Stimulated activated CD4-positive, alpha-beta T cell treated with anti-CD3 and anti-CD28 coated beads, Interleukin-1b, Interleukin-23, amount 100 ng/mL, for 48 hours (primary cell): ENCODE data around the gene MGAT4A.
A peak's percentile ranks its signal among the peaks of the same experiment; 100 is the strongest.
"Not testable (repeated sequence)": the region's sequence is repeated elsewhere in the genome, so short reads cannot be mapped to it uniquely, and the experiment has no call there.

Source experiments
- DNase-seq: peaks from one replicate; pipeline ENCODE4 v3.0.0-alpha.2; 2020

The MGAT4A gene

DNA sequence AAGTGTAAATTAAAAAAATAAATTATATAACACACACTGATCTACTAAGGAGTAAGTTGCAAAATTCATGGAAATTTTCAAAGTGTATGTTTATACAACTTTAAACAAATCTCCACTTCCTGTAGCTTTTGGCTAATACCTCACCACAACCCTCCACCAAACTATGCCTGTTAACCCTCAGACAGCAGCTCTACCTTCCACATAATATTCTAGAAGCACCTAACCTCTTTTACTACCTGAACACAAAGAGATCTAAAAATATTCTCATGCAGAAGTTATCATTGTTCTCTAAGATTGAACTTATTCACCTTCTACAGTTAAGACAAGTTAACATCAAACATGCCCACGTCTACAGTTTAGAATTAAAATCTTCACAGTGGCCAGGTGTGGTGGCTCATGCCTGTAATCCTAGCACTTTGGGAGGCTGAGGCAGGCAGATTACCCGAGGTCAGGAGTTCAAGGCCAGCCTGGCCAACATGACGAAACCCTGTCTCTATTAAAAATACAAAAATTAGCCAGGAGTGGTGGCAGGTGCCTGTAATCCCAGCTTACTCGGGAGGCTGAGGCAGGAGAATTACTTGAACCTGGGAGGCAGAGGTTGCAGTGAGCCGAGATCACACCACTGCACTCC is 2.7 kb downstream of the MGAT4A start:
- DNase-seq: not testable (repeated sequence)

DNA sequence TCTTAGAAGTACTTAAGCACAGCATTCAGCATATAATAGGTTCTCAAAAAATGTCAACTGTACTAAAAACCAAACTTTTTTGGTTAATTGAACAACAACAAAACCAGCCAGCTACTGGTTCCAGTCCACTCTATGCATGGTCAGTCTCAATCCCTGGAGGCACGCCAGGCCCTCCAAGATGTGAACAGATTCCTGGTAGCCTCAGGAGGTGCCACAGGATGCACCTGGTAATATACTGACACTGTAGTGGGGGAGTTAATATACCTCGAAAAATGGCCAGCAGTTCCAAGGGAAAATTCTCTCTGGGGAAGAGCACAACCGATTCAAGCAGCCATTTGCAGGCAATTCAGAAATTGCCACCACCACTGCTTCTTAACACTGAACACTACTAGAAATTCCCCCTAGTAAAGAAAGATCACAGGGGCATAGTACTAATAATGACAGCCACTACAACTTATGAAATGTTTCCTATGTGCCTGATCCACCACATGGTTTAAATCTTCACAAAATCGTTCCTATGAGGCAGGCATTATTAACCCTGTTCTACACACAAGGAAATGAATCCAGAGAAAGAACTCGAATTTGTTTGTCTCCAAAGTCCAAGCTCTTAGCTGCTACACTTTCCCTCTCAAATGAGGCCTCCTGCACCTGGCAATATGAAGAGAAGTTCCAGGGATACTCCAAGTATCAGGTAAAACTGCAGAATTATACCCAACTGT is 3.4 kb downstream of the MGAT4A start:
- no peak for DNase-seq

DNA sequence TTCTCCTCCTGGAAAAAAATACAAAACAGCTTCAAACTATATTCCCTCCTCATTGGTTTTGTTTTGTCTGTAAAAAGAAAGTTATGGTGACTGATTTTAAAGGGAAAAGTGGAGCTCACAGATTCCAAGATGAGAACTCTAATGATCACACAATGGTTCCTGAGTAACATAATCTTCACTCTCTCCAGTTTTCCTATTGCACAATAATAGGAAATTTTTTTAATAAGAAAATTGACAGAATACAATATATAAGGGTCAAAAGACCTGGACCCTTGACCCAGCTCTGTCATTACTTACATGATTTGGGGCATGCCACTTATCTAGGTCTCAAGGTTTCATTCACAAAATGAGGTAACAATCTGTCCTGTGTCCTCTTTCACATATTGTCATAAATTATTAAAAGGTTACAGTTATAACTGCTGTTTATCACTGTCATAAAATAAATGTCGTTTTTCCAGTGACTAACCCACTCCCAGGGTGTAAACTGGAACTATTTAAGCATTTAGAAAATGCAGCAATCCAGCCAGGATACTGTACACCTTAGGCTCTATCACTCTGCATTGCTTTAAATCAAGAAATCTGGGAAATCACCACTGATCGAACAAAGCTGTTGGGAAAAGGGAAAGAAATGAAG is 4.1 kb downstream of the MGAT4A start:
- no peak for DNase-seq

DNA sequence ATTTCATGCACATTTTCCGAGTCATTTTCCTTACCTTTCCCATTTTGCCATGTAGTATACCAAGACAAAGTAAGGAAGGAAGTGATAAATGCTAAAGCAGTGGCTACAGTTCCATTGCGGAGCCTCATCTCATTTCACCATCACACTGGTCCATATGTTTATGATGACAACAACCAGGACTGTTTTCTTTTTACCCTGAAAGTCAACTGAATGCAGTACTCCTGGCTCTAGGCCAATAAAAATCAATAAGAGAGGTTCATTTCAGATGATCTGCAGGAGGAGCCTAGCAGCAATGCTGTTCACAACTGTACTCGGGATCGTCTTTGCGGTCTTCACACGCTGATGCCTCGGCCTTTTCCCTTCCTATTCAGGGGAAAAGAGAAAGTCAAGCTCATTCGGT is 4.7 kb downstream of the MGAT4A start:
- no peak for DNase-seq

DNA sequence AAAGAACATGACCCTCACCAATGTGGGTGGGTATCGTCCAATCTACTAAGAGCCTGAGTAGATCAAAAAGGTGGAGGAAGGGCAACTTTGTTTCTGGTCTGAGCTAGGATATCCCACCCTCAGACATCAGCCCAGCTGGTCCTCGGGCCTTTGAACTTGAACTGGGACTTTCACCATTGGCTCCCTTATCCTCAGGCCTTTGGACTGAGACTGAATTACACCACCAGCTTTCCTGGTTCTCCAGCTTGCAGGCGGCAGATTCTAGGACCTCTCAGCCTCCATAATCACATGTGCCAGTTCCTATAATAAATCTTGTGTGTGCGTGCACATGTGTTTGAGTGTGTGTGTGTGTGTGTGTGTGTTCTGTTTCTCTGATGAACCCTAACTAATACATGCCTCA is 10.6 kb downstream of the MGAT4A start:
- DNase-seq: no peak

DNA sequence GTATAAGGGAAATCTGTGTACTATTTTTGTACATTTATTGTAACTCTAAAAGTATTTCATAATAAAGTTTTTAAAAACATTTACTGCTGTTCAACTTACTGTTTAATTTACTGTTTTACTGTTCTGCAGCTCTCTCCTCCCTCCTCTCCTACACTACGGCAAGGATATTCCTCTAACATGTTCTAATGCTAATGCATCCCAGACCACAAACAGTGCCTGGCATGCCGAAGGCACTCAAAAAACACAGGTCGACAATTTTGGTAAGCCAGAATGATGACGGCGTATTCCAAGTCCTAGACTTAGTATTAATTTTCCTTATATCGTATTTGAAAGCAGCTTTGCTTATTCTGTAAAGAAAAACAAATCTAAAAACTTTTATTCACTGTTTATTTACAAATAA is 13.3 kb downstream of the MGAT4A start:
- DNase-seq: no peak

DNA sequence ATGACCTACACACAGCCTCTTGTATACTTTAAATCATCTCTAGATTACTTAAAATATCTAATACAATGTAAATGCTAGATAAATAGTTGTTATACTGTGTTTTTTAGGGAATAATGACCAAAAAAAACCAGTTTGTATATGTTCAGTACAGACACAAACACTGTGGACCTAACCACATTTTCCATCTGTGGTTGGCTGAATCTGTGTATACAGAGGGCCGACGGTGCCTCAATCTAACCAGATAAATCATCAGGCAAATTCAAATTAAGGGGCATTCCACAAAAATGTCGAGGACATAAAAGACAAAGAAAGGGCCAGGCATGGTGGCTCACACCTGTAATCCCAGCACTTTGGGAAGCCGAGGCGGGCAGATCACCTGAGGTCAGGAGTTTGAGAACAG is 14.1 kb downstream of the MGAT4A start:
- DNase-seq: no peak

DNA sequence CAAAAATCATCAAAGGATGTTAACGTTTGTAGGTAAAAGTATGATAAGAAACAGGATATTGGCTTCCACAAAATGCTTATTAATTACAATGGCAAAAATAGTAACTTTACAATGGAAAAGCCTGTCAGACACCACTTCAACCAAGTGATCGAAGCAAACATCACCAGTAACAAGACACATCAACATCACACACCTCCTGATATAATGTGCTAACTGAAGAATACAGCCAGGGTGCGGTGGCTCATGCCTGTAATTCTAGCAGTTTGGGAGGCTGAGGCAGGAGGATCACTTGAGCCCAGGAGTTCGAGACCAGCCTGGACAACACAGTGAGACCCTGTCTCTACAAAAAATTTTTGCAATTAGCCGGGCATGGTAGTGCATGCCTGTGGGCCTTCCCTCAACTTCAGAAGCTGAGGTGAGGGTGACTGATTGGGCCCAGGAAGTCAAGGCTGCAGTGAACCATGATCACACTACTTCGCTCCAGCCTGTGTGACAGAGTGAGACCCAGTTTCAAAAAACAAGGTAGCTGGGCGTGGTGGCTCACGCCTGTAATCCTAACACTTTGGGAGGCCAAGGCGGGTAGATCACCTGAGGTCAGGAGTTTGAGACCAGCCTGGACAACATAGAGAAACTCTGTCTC is 15.0 kb downstream of the MGAT4A start:
- peak; percentile 36 for DNase-seq

DNA sequence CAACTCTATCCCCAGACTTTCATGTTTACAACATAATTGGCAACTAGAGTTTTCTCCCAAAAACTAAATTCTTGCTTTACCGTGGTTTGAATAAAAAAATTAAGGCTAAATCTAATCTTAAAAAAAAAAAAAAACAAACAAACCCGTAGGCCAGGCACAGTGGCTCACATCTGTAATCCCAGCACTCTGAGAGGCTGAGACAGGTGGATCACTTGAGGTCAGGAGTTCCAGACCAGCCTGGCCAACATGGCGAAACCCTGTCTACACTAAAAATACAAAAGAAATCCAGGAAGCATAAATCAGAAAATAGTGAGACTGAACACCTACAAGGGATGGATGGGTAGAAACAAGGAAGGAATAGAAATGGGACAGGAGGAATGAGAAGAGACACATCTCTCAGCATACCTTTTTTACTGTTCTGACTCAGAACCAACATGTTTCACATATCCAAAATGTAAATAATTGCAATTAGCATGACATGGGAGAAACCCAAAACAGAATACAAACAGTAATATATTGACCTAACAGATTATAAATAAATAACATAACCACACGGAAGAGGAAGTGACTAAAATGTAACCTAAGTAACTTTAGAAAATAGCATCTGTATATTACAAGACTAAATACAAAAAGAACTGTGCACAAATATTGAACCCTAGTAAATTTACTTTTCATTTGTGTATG is 17.5 kb downstream of the MGAT4A start:
- no peak for DNase-seq

DNA sequence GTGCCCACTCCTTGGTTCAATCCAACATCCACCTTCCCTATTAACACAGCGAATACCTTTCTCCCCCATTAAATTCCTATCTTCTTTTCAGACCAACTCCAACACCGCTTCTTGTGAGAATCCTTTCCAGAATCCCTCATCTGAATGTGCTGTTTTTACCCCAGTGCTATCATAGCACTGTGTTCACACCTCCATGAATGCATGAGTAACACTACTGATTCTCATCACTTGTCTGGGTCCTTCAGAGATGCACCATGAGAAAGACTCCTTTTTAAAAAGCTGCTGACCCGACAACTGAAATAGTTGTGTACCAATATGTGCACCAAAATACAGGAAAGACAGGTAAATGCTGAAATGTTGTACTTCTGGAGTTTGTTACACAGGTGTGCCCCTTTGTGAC is 18.8 kb downstream of the MGAT4A start:
- no peak for DNase-seq

DNA sequence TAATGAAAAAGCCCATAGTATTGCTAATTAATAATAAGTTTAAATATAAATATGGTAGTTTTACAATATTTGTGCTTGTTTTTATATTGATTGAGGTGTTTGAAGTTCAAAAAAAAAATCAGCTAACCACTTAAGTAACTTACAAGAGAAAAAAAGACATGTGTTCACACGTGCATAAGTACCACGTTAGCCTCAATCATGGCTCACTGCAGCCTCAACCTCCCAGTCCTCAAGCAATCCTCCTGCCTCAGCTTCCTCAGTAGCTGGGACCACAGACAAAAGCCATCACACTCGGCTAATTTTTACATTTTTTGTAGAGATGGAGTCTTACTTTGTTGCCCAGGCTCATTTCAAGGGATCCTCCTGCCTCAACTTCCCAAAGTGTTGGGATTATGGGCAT is 19.4 kb downstream of the MGAT4A start:
- no peak for DNase-seq

DNA sequence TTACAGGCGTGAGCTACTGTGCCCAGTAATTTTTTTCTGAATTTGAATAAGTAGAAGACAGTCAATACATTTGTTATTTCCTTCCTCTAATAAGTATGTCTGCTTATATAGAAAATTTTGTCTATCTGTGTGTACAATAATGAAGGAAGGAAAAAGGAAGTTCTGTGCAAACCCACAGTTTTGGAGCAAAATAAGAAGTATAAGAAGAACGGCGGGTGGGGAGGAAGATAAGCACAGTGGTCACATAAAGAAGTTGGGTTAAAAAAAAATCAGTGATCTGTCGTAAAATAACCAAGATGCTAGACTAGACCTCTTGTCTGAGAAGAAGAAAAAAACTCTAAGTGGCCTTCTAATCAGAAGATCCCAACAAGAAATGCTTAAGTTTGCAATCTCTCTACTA is 20.2 kb downstream of the MGAT4A start:
- no peak for DNase-seq

DNA sequence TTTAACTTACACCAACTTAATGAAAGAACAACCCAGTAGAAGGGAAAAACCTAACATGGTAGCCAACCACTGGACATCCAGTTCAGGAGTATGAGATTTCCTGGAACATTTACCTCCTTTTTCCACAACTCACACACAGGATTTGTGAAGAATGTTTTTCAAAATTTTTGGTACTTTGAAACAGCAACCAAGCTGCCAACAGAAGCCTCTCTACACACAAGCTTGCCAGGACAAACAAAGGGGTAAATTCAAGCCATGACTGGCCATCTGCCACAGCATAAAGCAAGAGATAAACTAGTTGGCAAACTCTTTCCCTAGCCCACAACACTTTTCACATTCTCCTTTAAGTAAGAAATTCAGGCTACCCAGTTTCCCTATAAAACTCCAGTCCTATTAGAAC is 21.4 kb downstream of the MGAT4A start:
- DNase-seq: no peak

DNA sequence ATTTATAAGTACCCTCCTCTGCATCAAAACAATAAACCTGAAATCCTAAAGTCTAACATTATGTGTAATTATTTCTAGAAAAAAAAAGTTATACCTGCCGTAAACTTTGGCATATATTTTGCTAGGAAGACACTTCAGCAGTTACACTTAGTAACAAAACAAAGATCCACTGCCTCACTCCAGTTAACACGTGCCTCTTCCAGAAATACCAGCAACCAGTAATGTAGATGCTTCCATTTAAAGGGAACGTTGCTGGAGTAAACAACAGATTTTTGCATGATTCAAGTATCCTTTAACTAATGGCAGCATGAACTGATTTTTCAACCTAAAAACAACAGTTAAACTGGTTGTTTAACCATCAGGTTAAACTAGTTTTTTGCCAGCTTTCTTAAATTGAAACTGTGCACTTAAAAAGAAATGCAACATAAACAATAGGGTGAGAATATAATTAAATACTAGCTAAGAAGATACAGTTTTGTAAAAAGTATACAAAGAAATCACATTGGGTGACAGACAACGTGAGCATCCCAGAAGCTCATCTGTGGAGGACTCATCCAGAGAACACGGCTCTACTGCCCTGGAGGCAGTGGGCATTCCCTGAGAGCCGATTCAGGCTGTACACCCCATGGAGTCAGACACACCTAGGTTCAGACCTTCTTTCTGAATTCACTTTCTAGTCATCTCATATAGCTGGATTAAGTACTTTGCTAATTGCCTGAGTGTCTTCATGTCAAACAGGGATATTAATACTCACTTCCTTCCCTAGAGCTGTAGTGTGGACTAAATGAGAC is 22.3 kb downstream of the MGAT4A start:
- DNase-seq: no peak

DNA sequence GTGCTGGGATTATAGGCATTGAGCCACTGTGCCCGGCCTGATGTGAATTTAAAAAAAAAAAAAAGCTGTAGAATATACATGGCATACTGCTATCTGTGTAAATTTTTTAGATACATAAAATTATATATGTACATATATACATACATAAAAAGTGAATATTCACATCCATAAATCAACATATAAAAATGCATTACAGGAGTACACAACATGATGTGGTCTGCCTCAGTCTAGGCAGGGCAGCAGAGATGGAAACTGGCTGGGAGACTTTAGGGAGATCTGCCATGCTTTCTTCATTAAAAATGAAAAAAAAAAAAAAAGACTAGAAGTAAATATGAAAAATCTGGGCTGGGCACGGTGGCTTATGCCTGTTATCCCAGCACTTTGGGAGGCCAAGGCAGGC is 24.3 kb downstream of the MGAT4A start:
- no peak for DNase-seq

DNA sequence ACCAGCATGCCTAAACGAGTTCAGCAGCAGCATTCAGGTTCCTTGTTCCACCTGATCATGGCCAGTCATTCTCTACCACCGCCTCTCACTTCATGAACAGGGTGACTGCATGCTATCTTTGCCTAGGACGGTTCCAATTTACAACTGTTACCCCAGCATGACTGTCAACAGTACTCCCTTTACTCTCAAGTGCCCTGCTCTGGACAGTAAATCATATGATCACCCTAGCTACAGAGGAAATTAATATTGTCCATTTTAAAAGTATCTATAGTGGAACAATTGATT is 25.7 kb downstream of the MGAT4A start:
- no peak for DNase-seq

DNA sequence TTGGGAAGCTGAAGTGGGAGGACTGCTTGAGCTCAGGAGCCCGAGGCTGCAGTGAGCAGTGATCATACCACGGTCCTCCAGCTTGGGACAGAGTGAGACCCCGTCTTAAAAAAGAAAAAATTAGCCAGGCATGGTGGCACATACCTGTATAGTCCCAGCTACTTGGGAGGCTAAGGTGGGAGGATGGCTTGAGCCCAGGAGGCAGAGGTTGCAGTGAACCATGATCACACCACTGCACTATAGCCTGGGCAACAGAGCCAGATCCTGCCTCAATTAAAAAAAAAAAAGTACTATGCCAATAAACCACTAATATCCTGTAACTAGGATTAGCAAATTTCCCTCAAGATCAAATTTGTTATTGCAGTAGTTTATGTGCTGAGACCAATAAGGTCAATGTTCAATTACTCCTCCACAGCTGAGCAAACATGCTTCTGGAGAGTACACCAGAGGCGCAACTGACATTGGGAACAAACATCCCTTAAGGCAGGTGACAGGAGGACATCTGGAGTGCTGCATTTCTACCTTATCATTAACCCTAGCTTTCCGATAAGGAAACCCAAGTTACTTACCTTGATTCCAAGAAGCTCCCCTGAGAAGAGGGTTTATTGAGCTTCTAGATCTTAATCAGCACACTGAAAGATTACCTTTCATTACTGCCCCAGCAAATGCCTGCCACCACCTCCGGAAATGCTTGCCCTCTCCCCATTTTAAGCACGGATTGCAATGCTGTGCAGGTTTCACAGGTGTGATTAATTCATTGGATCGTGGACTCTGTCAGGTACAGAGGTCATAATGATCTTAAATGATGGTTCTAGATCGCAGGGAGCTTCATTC is 26.2 kb downstream of the MGAT4A start:
- DNase-seq: no peak

DNA sequence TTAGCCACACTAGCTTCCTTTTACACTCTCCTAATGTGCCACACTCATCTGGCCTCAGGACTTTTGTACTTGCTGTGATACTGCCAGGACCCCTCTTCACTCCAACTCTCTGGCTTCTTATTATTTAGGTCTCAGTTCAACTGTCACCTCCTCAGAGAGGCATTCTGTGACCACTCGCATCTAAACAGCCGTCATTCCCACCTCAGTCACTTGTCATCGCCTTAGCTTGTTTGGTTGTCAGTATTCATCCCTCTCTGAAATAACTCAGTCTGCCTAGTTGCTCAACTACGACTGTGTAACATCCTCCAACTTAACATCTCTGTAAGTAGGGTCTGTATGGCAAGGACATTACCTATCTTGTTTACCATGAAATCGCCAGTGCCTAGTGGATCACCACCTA is 27.2 kb downstream of the MGAT4A start:
- no peak for DNase-seq

DNA sequence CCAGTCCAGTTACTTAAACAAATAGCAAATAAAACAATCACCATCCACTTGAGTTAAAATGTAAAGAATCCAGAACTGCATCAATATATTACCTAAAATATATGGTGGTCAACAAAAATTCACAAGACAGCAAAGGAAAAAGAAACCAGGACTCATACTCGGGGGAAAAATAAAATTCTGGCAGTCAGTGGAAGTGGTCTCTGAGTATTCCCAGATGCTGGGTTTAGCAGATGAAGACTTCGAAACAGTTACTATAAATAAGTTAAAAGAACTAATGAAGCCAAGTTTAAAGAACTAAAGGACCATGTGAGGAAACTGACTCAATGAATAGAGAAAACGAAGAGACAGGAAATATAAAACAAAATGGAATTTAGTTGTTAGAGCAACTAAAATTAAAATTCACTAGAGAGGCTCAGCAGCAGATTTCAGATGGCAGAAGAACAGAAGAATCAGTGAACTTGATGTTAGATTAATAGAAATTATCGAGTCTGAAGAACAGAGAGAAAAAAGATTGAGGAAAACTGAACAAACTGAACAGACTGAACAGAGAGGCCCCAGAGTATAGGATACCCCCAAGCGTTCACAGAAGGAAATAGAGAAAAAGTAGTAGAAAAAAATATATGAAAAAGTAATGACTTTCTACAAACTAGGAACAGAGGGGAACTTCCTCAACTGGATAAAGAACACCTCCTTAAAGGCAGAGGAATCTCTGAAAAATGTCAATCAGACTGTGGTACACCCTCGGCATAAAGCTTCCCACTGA is 27.9 kb downstream of the MGAT4A start:
- DNase-seq: no peak

DNA sequence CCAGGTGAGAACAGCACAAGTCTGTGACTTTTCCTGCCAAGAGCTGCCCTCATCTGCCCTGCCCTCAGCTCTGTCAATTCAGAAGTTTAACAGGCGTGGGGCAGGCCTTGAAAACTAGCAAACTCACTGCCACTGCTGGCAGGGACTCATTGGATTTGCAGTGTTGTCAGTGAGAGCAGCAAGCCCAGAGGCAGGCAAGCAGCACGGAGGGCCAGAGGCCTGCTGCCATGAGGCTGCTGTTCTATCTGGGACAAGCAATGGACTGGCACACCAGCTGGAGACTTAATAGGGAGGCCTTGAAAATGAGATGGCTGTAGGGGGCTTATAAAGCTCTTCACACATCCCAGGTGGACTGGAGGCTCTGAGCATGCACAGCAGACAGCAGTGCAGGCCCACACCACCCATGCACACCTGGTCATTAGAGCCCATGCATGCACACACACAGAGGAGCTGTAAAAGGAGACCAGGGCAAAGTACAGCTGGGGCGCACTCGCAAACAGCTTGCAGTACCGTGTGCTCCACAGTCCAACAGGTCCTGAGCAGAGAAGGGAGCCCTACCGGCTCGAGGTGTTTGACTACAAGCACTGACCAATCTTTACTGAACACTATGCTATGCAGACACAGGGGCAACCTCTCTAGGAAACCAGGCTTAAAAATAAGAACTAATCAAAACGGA is 28.7 kb downstream of the MGAT4A start:
- DNase-seq: no peak

DNA sequence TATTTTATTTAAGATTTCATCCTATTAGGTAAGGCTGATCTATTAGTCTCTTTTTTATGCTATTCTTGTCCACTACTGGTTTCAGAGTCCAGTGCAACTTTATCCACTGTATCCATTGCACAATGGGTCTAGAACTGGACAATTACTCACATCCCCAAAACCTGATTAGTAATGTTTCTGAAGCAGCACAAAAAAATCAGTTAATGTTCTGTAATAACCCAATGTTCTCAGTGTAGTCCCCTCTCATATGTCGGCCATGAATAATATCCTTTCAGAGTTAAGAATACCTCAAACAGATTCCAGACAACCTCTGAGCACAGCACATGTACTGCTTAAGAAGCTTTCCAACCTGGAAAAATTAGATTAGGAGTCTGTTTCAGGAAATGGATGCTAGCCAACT is 29.7 kb downstream of the MGAT4A start:
- no peak for DNase-seq
